ENCODE results near the gene FOXM1. TPM values are rescaled to one million over a fixed set of nuclear protein-coding genes. Genes with fewer than 3 reads are reported as not detected.

FOXM1 gene
- total RNA-seq, 2 donors from 2014 or later = 105 to 112 TPM

DNA sequence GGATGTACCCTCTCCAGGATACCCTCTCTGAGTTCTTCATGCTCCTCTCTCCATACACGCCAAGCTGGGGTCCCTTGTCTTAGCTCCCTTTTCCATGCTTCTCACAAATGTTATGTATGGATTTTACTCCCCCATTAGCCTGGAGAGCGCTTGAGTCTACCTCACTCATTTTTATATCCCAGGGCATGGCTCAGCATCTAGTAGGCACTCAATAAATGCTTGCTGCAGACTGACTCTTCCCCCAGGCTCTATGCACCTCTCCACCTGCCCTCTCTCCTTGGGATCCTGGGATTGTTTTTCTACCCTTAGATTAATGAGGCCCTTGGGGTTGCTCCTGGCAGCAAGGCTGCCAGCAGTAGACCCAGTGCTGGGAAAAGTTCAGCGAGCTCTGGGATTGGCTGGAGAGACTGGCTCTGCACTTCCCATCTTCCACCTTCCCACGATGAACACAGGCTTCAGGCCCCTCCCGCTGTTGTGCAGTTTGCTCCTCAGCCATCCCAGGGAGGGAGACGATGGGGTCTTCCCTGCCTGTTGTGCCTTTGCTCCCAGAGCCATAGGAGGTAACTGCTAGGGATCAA is 44.3 kb downstream of the FOXM1 start:
- H3K9me3 Mint-ChIP-seq = no peaks in the 10 kb centered on the region
- DNase-seq (ENCODE audit: low spot score in 2 of 2) (no peak), ATAC-seq (no peak)
- no peaks in the 10 kb centered on the region for H3K36me3 Mint-ChIP-seq
- H3K27ac Mint-ChIP-seq = peak overlapping the region in 1 of 2 donors; percentile 75

DNA sequence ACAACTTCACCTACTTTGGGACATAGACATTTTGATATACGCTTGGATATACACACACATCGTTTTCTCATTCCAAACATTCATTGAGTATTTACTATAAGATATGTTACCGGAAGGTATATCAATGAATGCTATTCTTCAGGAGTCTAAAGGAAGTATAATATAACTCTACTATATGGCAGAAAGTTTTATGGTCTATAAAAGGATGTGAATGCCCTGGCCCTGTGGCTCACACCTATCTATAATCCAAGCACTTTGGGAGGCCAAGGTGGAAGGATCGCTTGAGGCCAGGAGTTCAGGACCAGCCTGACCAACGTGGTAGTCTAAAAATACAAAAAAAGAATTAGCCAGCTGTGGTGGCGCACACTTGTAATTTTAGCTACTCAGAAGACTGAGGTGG is 47.7 kb downstream of the FOXM1 start:
- no peak for DNase-seq (ENCODE audit: low spot score in 2 of 2)
- peak overlapping the region in 1 of 2 donors; percentile 72 for H3K27ac Mint-ChIP-seq
- no peak for ATAC-seq
- peaks cover 0 to under 1% of the 10 kb centered on the region in 2 donors for H3K36me3 Mint-ChIP-seq
- no peaks in the 10 kb centered on the region for H3K9me3 Mint-ChIP-seq

DNA sequence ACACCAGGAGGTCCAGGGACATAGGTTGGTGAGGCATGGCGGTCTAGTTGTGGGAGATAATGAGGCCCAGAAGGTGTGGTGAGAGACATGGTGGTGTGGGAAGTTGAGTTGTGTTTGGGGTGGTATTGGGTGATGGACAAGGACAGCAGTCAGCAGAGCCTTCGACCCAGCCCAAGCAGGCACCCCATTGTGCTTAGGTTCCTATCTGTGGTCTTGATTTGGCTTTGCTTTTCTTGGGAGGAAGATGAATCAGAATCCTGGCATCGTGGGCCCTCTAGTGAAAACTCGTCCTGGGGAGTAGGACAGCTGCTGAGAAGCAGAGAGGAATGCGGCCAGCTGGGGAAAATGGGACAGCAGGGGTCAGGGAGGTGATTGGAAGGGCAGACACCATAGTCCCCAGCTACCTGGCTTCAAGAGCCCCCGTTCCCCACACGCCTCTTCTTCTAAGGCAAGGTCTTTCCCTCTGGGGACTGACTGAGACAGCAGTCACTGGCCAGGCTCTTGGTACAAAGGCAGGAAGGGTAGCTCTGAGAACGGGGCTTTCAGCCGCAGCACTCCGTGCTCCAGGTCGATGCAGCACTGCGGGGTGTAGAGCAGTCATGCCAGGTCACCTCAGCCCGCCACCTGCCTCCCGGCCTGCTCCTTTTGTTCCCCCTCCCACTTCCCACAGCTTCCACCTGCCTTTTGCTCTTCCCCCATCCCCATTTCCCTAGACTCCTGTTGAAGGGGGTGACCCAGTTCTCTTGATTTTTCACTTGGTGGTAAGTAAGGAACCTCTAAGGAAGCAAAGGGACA is 50.1 kb downstream of the FOXM1 start:
- Mint-ChIP-seq H3K27ac (peak overlapping the region in 1 of 2 donors; percentile 63), H3K9me3 (no peaks in the 10 kb centered on the region), H3K36me3 (peaks cover 0 to 10% of the 10 kb centered on the region in 2 donors)
- no peak for DNase-seq (ENCODE audit: low spot score in 2 of 2)
- no peak for ATAC-seq

DNA sequence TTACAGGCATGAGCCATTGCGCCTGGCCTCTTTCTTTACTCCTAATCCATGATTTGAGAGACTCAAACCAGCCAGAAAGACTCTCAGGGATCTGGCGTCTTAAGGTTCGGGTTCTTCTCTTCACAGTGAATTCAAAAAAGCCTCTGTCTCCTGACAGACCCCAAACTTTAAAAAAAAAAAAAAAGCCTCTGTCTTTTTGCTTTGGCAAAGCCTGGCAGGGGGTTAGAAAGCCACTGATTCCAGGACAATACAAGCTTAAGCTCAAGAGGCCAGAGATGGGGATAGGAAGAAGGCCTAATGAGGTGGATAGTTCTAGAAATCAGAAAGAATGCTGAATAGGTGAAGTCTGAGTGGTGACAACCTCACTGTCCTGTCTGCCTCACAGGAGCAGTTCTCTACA is 50.9 kb downstream of the FOXM1 start:
- ATAC-seq = no peak
- no peak for DNase-seq (ENCODE audit: low spot score in 2 of 2)
- Mint-ChIP-seq H3K36me3 (peaks cover 0 to 10% of the 10 kb centered on the region in 2 donors), H3K9me3 (no peaks in the 10 kb centered on the region), H3K27ac (no peak overlapping the region)

DNA sequence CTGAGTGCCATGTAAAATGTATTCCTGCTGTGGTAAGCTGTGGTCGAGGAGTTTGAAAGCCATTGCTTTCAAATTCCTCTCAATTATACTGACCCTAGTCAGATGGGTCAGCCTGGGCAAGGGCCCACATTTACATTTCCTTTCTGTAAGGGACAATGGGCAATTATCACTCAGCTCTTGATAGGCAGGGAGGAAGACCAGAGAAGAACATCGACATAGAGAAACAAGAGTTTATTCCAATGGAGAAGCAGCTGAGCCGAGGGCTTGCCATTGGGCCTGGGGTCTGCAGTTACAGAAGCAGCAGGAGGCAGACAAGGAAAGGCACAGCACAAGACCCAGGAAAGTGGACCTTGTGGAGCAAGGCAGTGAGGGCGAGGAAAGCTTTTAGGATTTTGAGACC is 51.8 kb downstream of the FOXM1 start:
- Mint-ChIP-seq H3K36me3 (peaks cover 0 to 10% of the 10 kb centered on the region in 2 donors), H3K27ac (peak overlapping the region in 1 of 2 donors; percentile 39), H3K9me3 (no peaks in the 10 kb centered on the region)
- DNase-seq (ENCODE audit: low spot score in 2 of 2) (no peak), ATAC-seq (no peak)

DNA sequence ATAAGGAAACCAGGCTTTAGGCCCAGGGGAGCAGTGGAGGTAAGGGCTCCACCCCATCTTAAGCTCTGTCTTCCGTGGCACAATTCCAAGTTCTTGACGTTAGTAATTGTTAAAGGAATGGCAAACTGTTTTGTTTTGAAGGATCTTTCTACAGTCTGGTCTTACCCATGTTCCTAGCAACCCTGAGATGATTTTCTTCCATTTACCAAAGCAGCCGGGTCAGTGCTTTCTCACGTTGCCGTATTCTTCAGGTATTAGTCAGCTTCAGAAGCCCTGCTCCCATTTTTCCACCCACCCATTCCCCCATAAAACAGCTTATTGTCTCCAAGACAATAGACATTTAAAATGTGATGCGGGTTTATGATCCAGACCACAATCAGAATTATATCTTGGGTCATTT is 52.4 kb downstream of the FOXM1 start:
- Mint-ChIP-seq H3K27ac (peak overlapping the region in 1 of 2 donors; percentile 80), H3K9me3 (no peaks in the 10 kb centered on the region), H3K36me3 (peaks cover 0 to 14% of the 10 kb centered on the region in 2 donors)
- ATAC-seq (no peak), DNase-seq (ENCODE audit: low spot score in 2 of 2) (no peak)

DNA sequence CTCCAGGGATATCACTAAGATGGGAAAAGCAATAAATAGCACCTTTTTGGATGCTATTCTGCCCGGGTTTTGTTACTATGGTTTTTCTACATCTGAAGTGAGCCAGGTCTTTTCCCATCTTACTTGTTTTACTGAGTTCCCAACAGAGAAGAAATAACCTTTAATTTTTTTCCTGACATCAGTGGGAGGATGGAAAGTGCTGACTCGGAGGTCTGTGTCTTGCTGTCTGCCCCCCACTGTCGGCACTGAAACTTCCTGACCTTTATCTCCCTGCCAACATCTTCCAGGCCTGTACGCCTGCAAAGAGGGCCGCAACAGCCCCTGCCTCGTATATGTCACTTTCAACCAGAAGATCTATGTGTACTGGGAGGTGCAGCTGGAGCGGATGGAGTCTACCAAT is 53.5 kb downstream of the FOXM1 start:
- no peaks in the 10 kb centered on the region for H3K9me3 Mint-ChIP-seq

DNA sequence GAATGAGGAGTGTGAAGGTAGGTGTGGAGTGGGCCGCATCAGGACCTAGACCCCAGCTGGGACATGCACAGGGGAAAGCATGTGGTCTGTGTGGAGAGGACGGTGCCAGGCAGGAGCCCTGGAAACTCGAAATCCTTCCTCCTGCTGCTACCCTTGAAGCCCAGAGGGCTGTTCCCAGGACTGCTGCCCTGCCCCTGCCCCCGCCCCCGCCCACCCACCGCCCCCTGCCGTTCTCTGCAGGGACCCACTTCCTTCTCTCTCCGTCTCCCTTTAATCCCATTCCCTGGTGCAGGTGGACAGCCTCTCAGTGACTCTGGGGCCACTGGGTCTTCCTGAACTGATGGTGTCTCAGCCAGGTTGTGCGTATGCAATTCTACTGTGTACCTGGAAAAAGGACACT is 56.5 kb downstream of the FOXM1 start:
- H3K27ac Mint-ChIP-seq = no peak overlapping the region
- peaks cover 8 to 25% of the 10 kb centered on the region in 2 donors for H3K36me3 Mint-ChIP-seq
- no peak for ATAC-seq
- no peak for DNase-seq (ENCODE audit: low spot score in 2 of 2)
- no peaks in the 10 kb centered on the region for H3K9me3 Mint-ChIP-seq

More for the DNA sequence above, 53.5 kb downstream of the FOXM1 start:
- ATAC-seq (no peak), DNase-seq (ENCODE audit: low spot score in 2 of 2) (no peak)
- Mint-ChIP-seq H3K36me3 (peaks cover 0 to 17% of the 10 kb centered on the region in 2 donors), H3K27ac (no peak overlapping the region)

DNA sequence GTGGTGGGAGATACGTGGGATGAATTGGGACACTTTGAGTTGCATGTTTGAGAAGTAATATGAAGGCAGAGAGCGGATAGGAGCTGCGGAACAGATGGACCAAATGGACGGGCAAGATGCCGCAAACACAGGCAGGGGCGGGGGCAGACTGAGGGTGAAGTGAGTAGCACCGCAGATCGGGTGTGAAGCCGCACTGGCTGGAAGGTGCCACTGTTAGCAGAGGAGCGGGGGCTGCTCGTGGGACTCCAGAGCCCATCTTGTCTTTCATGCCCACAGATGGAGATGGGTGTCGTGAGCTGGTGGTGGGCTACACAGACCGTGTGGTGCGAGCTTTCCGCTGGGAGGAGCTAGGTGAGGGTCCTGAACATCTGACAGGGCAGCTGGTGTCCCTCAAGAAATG is 57.2 kb downstream of the FOXM1 start:
- DNase-seq (ENCODE audit: low spot score in 2 of 2) (no peak), ATAC-seq (no peak)
- peak overlapping the region in 1 of 2 donors; percentile 77 for H3K27ac Mint-ChIP-seq
- no peaks in the 10 kb centered on the region for H3K9me3 Mint-ChIP-seq
- peaks cover 11 to 25% of the 10 kb centered on the region in 2 donors for H3K36me3 Mint-ChIP-seq

DNA sequence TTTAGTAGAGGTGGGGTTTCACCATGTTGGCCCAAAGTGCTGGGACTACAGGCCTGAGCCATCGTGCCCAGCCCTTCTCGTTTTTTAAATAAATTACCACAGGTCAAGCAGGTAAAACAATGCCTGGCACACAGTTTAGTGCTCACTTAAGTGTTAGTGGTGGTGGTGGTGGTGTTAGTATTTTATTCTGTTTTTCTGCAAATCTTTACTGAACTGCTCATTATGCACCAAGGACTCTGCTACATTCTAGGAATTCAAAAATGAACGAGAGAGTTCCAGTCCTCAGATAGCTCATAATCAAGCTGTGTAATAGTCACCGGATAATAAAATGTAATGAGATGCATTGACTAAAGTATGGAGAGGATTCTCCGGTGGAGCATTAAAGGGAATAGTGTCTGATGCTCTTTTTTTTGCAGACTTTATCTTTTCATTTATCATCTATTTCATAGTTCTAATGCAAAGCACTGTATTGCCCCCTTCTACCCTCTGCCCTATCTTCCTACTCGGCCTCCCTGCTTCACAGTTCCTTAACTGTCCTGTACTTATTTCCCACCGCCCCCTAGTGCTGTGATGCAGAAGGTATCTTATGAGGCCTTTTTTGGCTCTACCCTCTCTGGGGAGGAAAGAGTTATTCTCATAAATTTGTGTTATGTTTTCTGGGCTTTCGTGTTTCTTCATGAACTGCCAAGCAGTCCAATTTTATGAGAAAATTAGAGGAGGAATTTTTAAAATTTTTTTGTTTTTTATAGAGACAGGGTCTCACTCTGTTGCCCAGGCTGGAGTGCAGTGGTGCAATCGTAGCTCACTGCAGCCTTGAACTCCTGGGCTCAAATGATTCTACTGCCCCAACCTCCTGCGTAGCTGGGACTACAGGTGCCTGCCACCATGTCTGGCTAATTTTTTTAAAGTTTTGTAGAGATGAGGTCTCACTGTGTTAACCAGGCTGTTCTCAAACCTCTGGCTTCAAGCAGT is 63.5 kb downstream of the FOXM1 start:
- Mint-ChIP-seq H3K36me3 (peaks cover 11 to 12% of the 10 kb centered on the region in 2 donors), H3K27ac (peak overlapping the region; percentile 92 to 94), H3K9me3 (no peaks in the 10 kb centered on the region)
- ATAC-seq = peak in 1 of 2 donors; percentile 31
- peak in 1 of 2 donors; percentile 47 for DNase-seq (ENCODE audit: low spot score in 2 of 2)

DNA sequence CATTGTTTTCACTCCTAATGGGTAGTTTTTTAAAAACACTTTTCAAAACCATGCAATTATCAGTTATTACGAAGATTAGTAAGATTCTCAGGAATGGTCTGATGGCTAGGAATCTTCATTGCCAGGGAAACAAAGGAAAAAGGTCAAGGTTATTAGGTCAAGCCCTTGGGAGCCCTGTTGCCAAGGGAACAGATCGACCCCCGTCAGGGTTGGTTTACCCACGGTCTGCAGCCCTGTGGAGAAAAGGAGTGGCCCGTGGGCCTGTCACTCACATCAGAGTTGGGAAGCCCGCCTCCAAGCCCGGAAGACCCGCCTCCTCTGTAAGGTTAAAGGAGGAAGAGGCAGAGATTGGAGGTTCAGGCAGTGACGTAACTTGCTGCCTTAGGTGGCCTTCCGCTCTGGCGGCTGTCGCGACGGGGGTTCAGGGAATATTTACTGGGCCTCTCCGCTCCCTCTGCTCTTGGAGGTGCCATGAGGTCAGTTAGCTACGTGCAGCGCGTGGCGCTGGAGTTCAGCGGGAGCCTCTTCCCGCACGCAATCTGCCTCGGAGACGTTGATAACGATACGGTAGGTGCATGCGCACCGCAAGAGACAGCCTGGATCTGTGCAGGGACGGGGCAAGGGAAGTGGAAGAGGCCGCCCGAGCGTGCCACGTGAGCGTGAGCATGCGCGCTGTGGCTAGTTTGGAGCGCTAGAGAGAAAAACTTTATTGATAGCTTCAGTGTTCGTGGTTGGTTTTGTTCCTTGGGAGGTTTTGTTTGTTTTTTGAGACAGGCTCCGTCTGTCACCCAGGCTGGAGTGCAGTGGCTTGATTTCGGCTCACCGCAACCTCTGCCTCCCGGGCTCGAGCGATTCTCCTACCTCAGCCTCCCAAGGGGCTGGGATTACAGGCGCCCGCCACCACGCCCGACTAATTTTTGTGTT is 64.4 kb downstream of the FOXM1 start, which contains the start of gene ITFG2:
Gene ITFG2 (plus strand): TSS at position 379 of the 924 bp plus-strand sequence. CDS start 93 bp downstream, at position 472.
- Mint-ChIP-seq H3K36me3 (peaks cover 5% of the 10 kb centered on the region in 2 donors), H3K27ac (peak within 1 kb of the TSS; percentile 92 to 94), H3K9me3 (no peaks in the 10 kb centered on the region)
- peak; percentile 93 to 97 for DNase-seq (ENCODE audit: low spot score in 2 of 2)
- ATAC-seq = peak; percentile 96 to 98

DNA sequence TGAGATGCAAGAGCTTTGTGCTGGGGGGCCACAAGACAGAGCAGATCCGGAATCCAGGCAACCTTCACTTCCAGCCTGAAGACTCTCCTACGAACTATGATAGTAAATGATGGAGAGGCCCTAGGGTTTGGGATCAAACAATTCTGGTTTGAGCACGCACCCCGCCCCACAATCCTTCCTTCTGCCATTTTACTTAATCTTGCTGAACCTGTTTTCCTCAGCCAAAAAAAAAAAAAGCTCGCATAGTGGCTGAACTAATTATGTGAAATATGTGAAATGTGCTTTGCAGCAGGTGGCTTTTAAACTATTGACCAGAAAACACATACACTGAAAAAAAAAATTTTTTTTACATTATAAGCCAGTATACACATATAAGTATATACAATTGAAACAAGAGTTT is 65.2 kb downstream of the FOXM1 start:
- Mint-ChIP-seq H3K9me3 (no peaks in the 10 kb centered on the region), H3K36me3 (peaks cover 5% of the 10 kb centered on the region in 2 donors), H3K27ac (peak overlapping the region; percentile 92 to 94)
- DNase-seq (ENCODE audit: low spot score in 2 of 2) (no peak), ATAC-seq (no peak)
